ES-I3 (cell line): ENCODE results near the gene USP15.
"Not testable (repeated sequence)": the region's sequence is repeated elsewhere in the genome, so short reads cannot be mapped to it uniquely, and the experiment has no call there.

Experiments
- H3K36me3 ChIP-seq: 2 replicates; pipeline ENCODE4 v1.6.1; 2013; ENCODE audit warnings: mild to moderate bottlenecking, low read length, control low read depth, moderate library complexity; ENCODE audit not compliant: insufficient read depth
- H3K4me1 ChIP-seq: 2 replicates; pipeline ENCODE4 v1.6.1; 2013; ENCODE audit warnings: mild to moderate bottlenecking, control low read depth, low read length; ENCODE audit not compliant: insufficient read depth
- H3K9ac ChIP-seq: 2 replicates; pipeline ENCODE4 v1.6.1; 2013; ENCODE audit warnings: low read depth, mild to moderate bottlenecking, low read length, moderate library complexity
- H3K9me3 ChIP-seq: 2 replicates; pipeline ENCODE4 v1.6.1; 2013; ENCODE audit warnings: mild to moderate bottlenecking, low read length, moderate library complexity; ENCODE audit not compliant: control insufficient read depth, insufficient read depth

Gene USP15

DNA sequence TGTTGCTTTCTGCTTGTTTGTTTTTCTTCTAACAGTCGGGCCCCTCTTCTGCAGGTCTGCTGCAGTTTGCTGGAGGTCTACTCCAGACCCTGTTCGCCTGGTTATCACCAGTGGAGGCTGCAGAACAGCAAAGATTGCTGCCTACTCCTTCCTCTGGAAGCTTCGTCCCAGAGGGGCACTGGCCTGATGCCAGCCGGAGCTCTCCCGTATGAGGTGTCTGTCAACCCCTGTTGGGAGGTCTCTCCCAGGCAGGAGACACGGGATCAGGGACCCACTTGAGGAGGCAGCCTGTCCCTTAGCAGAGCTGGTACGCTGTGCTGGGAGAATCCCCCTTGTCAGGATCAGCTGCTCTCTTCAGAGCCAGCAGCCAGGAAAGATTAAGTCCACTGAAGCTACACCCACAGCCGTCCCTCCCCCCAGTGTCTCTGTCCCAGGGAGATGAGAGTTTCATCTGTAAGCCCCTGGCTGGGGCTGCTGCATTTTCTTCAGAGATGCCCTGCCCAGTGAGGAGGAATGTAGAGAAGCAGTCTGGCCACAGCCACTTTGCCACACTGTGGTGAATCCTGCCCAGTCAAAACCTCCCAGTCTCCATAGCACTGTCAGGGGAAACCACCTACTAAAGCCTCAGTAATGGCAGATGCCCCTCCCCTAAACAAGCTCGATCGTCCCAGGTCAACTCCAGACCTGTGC lies 82.6 kb downstream of the USP15 start:
- not testable (repeated sequence) for H3K9ac ChIP-seq, H3K36me3 ChIP-seq, H3K4me1 ChIP-seq, H3K9me3 ChIP-seq

DNA sequence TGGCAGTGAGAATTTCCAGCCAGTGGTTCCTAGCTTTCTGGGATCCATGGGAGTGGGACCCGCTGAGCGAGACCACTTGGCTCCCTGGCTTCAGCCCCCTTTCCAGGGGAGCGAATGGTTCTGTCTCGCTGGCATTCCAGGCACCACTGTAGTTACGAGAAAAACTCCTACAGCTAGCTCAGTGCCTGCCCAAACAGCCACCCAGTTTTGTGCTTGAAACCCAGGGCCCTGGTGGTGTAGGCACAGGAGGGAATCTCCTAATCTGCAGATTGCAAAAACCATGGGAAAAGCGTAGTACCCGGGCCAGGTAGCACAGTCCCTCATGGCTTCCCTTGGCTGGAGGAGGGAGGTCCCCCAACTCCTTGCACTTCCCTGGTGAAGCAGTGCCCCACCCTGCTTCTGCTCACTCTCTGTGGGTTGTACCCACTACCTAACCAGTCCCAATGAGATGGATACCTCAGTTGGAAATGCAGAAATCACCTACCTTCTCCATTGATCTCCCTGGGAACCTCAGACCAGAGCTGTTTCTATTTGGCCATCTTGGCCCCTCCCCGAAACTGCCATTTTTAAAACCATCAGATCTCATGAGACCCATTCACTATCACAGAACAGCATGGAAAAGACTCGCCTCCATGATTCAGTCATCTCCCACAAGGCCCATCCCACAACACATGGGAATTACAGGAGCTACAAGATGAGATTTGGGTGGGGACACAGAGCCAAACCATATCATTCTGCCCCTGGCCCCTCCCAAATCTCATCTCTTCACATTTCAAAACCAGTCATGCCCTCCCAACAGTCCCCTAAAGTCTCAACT lies 83.3 kb downstream of the USP15 start:
- H3K9ac ChIP-seq, H3K4me1 ChIP-seq, H3K9me3 ChIP-seq, H3K36me3 ChIP-seq: not testable (repeated sequence)

DNA sequence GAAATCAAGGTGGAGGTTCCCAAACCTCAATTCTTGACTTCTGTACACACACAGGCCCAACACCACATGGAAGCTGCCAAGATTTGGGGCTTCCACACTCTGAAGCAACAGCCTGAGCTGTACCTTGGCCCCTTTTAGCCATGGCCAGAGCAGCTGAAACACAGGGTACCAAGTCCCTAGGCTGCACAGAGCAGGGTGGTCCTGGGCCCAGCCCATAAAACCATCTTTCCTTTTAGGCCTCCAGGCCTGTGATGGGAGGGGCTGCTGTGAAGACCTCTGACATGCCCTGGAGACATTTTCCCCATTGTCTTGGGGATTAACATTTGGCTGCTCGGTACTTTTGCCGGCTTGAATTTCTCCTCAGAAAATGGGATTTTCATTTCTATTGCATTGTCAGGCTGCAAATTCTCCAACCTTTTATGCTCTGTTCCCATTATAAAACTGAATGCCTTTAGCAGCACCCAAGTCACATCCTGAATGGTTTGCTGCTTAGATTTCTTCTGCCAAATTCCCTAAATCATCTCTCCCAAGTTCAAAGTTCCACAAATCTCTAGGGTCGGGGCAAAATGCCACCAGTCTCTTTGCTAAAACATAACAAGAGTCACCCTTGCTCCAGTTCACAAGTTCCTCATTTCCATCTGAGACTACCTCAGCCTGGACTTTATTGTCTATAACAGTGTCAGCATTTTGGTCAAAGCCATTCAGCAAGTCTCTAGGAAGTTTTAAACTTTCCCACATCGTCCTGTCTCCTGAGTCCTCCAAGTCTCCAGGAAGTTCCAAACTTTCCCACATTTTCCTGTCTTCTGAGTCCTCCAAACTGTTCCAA lies 84.7 kb downstream of the USP15 start:
- H3K9me3 ChIP-seq, H3K9ac ChIP-seq, H3K36me3 ChIP-seq, H3K4me1 ChIP-seq: not testable (repeated sequence)

DNA sequence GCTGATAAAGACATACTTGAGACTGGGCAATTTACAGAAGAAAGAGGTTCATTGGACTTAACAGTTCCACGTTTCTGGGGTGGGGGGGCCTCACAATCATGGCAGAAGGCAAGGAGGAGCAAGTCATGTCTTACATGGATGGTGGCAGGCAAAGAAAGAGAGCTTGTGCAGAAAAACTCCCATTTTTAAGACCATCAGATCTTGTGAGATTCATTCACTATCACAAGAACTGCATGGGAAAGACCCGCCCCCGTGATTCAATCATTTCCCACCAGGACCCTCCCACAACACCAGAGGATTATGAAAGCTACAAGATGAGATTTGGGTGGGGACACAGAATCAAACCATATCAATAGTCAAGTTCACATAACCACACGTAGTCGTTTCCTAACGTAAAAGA lies 85.5 kb downstream of the USP15 start:
- Histone ChIP-seq H3K9ac (no peak overlapping the region), H3K9me3 (no peaks in the 10 kb centered on the region), H3K4me1 (no peaks in the 10 kb centered on the region), H3K36me3 (0 out of 2 replicates have a peak, but pooled peaks cover 7% of the 10 kb centered on the region)

DNA sequence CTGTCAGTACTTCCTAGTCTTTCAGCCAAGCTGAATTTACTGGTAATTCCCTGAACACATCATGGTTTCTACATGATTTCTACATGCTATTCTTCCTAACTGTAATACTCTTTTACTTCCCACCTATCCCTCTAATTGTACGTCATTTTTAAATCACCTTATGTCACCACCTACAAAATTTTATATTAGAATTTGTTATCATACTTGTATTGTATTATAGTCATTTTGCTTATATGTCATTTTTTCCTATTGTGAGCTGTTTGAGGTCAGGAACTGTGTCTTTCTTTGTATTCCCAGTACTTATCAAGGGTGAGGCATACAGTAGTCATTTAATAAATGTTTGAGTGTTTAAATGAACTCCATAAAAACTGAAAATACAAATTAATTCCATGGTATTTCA lies 86.6 kb downstream of the USP15 start:
- 0 out of 2 replicates have a peak, but pooled peaks cover 7% of the 10 kb centered on the region for H3K36me3 ChIP-seq
- H3K9me3 ChIP-seq = no peaks in the 10 kb centered on the region
- H3K9ac ChIP-seq = no peak overlapping the region
- no peaks in the 10 kb centered on the region for H3K4me1 ChIP-seq

DNA sequence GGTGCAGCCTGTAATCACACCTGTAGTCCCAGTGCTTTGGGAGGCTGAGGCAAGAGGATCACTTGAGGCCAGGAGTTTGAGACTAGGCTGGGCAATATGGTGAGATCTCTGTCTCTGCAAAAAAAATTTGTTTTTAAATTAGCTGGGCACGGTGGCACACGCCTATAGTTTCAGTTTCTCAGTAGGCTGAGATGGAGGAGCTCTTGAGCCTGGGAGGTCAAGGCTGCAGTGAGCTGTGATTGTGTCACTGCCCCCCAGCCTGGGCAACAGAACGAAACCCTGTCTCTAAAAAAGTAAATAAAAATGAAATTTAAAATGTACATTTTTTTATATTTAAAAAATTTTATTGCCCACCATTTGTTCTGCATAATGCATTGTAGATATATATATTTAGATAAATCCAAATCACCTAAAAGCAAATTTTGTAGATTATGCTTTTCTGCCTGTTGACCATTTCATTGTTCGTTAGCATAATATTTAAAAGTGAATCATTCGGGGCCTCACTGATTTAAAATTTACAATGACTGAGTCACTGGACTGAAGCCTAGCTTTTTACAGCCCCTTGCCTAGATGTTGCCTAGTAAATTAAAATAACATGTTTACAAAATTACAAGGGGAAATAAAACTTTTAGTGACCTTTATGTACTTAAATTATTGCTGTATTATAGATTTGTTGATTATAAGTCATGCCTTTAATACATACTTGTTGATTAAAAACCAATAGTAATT lies 87.9 kb downstream of the USP15 start:
- Histone ChIP-seq H3K9me3 (no peaks in the 10 kb centered on the region), H3K9ac (no peak overlapping the region), H3K36me3 (0 out of 2 replicates have a peak, but pooled peaks cover 7% of the 10 kb centered on the region), H3K4me1 (no peaks in the 10 kb centered on the region)

DNA sequence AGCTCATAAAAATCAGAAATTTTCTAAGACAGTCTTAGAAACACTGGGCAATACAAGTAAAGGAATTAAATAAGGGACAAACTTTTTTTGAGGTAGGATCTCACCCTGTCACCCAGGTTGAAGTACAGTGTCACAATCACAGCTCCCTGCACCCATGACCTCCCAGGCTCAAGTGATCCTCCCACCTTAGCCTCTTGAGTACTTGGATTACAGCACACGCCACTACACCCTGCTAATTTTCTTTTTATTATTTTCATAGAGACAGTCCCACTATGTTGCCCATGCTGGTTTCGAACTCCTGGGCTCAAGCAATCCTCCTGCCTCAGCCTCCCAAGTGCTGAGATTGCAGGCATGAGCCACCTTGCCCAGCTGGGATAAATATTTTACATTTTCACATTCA lies 90.3 kb downstream of the USP15 start:
- Histone ChIP-seq H3K4me1 (no peaks in the 10 kb centered on the region), H3K36me3 (no peaks in the 10 kb centered on the region), H3K9ac (no peak overlapping the region), H3K9me3 (no peaks in the 10 kb centered on the region)

DNA sequence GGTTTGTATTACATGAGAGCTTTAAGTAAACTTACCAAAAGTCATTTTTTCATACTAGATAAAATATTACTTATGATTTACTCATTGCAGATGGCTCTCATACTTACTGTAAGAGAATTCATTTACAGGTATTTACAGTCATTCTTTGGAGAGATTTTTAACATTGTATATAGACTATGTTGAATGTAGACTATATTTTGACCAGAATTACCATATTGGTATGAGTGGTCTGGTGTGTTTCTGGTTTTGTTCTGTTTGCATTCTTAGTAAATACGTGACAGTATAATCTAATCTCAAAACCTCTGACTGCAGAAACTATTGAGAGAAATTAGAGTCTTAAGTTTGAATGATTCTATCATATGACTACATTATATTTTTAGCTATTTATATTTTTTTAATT lies 91.1 kb downstream of the USP15 start:
- no peaks in the 10 kb centered on the region for H3K36me3 ChIP-seq

DNA sequence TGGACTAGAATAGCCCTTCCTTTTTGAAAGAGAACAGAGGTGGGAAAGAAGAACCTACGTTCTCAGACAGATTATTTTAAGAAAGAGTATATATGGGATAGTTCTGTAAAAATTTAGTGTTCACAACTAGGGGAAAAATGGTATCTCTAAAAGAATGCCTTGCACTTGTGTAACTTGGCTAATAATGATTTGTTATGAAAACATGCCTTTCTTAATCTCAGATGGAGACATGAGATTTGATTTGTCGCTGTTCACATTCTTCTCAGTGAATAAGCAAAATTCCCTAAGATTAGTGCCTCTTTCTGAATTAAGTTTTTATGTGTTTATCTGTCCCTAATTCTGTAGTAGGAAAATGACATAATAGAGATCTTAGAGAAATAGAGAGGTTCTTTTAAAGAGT lies 100.8 kb downstream of the USP15 start:
- Histone ChIP-seq H3K9ac (no peak overlapping the region), H3K9me3 (no peaks in the 10 kb centered on the region), H3K4me1 (no peaks in the 10 kb centered on the region), H3K36me3 (no peaks in the 10 kb centered on the region)

More for the DNA sequence above, 91.1 kb downstream of the USP15 start:
- no peaks in the 10 kb centered on the region for H3K9me3 ChIP-seq
- no peak overlapping the region for H3K9ac ChIP-seq
- H3K4me1 ChIP-seq = no peaks in the 10 kb centered on the region

DNA sequence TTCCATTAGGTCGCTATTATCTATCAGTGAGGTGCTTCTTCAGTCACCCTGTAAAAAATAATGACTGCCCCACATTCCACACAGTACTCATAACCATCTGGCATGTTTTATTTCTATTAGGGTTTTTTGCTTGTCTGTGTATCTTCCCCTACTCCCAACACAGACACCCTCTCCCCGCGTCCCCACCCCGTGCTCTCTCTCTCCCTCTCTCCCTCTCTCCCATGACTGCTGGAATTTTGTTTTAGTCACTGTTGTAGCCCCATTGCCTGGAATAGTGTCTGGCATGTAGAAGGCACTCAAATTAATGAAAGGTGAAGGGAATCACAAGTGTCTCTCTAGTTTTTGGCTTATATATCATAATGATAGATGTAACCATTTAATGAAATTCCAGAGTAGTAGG lies 103.3 kb downstream of the USP15 start:
- no peaks in the 10 kb centered on the region for H3K4me1 ChIP-seq
- H3K9me3 ChIP-seq = no peaks in the 10 kb centered on the region
- H3K36me3 ChIP-seq = no peaks in the 10 kb centered on the region
- no peak overlapping the region for H3K9ac ChIP-seq

DNA sequence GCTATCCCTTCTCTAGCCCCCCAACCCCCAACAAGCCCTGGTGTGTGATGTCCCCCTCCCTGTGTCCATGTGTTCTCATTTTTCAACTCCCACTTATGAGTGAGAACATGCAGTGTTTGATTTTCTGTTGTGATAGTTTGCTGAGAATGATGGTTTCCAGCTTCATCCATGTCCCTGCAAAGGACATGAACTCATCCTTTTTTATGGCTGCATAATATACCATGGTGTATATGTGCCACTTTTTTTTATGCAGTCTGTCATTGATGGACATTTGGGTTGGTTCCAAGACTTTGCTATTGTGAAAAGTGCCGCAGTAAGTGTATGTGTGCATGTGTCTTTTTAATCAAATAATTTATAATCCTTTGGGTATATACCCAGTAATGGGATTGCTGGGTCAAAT lies 104.5 kb downstream of the USP15 start:
- not testable (repeated sequence) for H3K9ac ChIP-seq, H3K36me3 ChIP-seq

DNA sequence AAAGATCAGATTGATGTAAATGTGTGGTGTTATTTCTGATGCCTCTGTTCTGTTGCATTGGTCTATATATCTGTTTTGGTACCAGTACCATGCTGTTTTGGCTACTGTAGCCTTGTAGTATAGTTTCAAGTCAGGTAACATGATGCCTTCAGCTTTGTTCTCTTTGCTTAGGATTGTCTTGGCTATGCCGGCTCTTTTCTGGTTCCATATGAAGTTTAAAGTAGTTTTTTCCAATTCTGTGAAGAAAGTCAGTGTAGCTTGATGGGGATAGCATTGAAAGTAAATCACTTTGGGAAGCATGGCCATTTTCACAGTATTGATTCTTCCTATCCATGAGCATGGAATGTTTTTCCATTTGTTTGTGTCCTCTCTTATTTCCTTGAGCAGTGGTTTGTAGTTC lies 105.6 kb downstream of the USP15 start:
- not testable (repeated sequence) for H3K4me1 ChIP-seq, H3K36me3 ChIP-seq, H3K9me3 ChIP-seq, H3K9ac ChIP-seq

More for the DNA sequence above, 104.5 kb downstream of the USP15 start:
- H3K9me3 ChIP-seq, H3K4me1 ChIP-seq: not testable (repeated sequence)

DNA sequence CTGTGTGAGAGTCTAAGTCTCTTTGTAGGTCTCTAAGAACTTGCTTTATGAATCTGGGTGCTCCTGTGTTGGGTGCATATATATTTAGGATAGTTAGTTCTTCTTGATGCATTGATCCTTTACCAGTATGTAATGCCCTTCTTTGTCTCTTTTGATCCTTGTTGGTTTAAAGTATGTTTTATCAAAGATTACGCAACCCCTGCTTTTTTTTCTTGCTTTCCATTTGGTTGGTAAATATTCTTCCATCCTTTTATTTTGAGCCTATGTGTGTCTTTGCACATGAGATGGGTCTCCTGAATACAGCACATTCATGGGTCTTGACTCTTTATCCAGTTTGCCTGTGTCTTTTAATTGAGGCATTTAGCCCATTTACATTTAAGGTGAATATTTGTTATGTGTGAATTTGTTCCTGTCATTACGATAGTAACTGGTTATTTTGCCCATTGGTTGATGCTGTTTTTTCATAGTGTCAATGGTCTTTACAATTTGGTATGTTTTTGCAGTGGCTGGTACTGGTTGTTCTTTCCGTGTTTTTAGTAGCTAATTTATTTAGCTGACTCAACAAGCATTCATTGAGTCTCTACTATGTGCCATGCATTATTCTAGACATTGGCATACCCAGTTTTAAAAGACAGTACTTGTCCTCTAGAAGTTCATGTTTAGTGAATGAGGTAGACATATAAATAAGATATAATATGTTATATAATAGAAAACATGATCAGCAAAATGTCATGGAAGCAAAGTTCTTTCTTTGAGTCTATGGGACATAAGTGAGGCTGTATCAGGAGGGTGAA lies 108.4 kb downstream of the USP15 start:
- H3K9me3 ChIP-seq, H3K9ac ChIP-seq, H3K4me1 ChIP-seq, H3K36me3 ChIP-seq: not testable (repeated sequence)
